T-helper 9 cell (primary cell): ENCODE measurements around the gene DLL1.

Experiments
- DNase-seq: peaks from one replicate; pipeline ENCODE4 v3.0.0-alpha.2; 2020

Gene DLL1

GRCh38 chr6:170249817-170250216 is 41.1 kb downstream of the DLL1 start:
- DNase-seq = no peak

- DNase-seq = no peak
Measured at GRCh38 chr6:170248861-170249600, 41.8 kb downstream of the DLL1 start.

GRCh38 chr6:170248111-170248805 is 42.6 kb downstream of the DLL1 start:
- DNase-seq = no peak

GRCh38 chr6:170247178-170247701 is 43.6 kb downstream of the DLL1 start:
- no peak for DNase-seq

GRCh38 chr6:170245475-170245992 is 45.3 kb downstream of the DLL1 start:
- no peak for DNase-seq

GRCh38 chr6:170244721-170245474 is 46.0 kb downstream of the DLL1 start:
- DNase-seq = no peak

- DNase-seq = no peak
Measured at GRCh38 chr6:170243791-170244291, 47.0 kb downstream of the DLL1 start.

- no peak for DNase-seq
Measured at GRCh38 chr6:170243386-170243785, 47.5 kb downstream of the DLL1 start.

GRCh38 chr6:170238741-170239565 is 51.9 kb downstream of the DLL1 start:
- no peak for DNase-seq

GRCh38 chr6:170237999-170238740 is 52.7 kb downstream of the DLL1 start:
- no peak for DNase-seq

- no peak for DNase-seq
Measured at GRCh38 chr6:170236131-170236836, 54.6 kb downstream of the DLL1 start.

- no peak for DNase-seq
Measured at GRCh38 chr6:170235391-170236125, 55.3 kb downstream of the DLL1 start.

- no peak for DNase-seq
Measured at GRCh38 chr6:170234419-170234818, 56.5 kb downstream of the DLL1 start.

- DNase-seq = no peak
Measured at GRCh38 chr6:170233286-170234205, 57.3 kb downstream of the DLL1 start.
